Muscle layer of colon (tissue), 2 donors: ENCODE data around the gene MAP2K5.

Experiments used
- H3K27ac ChIP-seq: one replicate; pipeline ENCODE4 v1.7.0; 2013; ENCODE audit warnings: low read depth, mild to moderate bottlenecking, low read length, moderate library complexity
- H3K27me3 ChIP-seq, 2 donors: one replicate each; pipeline ENCODE4 v1.7.0; 2013; ENCODE audit warnings: low read length in 2 of 2, mild to moderate bottlenecking in 2 of 2; ENCODE audit not compliant: insufficient read depth in 2 of 2, control insufficient read depth in 1 of 2
- H3K36me3 ChIP-seq: one replicate; pipeline ENCODE4 v1.7.0; 2013; ENCODE audit warnings: mild to moderate bottlenecking, low read length; ENCODE audit not compliant: insufficient read depth
- H3K4me1 ChIP-seq: one replicate; pipeline ENCODE4 v1.7.0; 2013; ENCODE audit warnings: mild to moderate bottlenecking, low read length; ENCODE audit not compliant: insufficient read depth
- H3K4me3 ChIP-seq, 2 donors: one replicate each; pipeline ENCODE4 v1.7.0; 2013; ENCODE audit warnings: low read length in 2 of 2, low read depth in 1 of 2, mild to moderate bottlenecking in 1 of 2, moderate library complexity in 1 of 2
- H3K9ac ChIP-seq: one replicate; pipeline ENCODE4 v1.7.0; 2013; ENCODE audit warnings: low read length
- H3K9me3 ChIP-seq: one replicate; pipeline ENCODE4 v1.7.0; 2013; ENCODE audit warnings: mild to moderate bottlenecking, low read length
- donor health status: abdominal sarcoma.
- donor health status: Adenocarcinoma of cecum.

MAP2K5 gene

GRCh38 chr15:67820122-67820991, 277.9 kb downstream of the MAP2K5 start:
- peaks cover 10% of the 10 kb centered on the region for H3K4me1 ChIP-seq
- H3K9me3 ChIP-seq = no peaks in the 10 kb centered on the region
- no peak overlapping the region for H3K27ac ChIP-seq
- no peaks in the 10 kb centered on the region for H3K36me3 ChIP-seq
- H3K4me3 ChIP-seq = no peak overlapping the region
- H3K9ac ChIP-seq = no peak overlapping the region
- peaks cover 49 to 60% of the 10 kb centered on the region in 2 donors for H3K27me3 ChIP-seq

GRCh38 chr15:67820992-67821783, 278.7 kb downstream of the MAP2K5 start:
- Histone ChIP-seq H3K9ac (no peak overlapping the region), H3K27me3 (peaks cover 57 to 68% of the 10 kb centered on the region in 2 donors), H3K36me3 (no peaks in the 10 kb centered on the region), H3K9me3 (no peaks in the 10 kb centered on the region), H3K4me3 (no peak overlapping the region), H3K27ac (no peak overlapping the region), H3K4me1 (peaks cover 16% of the 10 kb centered on the region)

DNA sequence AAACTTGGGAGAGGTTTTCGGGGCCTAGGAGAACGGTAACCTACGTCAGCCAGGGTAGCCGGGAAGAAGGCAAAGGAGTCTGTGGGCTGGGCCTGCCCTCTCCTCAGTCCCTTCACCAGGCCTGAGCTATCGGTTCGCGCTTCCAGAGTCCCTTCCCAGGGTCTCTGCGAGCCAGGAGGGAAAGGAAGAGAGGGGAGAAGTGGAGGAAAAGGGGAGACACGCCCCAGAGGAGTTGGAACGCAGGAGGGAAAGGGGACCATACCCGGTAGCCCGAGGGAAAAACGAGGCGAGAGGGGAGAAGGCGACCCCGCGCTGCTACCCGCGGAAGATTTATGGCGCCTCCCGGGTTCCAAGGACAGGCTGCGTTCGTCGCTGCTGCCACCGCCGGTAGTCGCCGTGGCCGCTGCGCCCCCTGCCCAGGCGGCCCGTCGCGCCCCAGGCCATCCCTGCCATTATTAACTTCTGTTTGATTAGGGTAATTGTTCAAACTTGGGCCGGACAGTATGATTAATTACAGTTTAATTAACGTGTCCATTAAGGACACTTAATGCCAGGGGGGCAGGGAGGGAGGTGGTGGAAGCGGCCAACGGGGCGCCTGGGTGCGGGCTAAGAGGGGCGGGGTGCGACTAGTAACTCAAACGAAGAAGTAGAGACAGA, 279.4 kb downstream of the MAP2K5 start:
- Histone ChIP-seq H3K27me3 (peaks cover 60 to 75% of the 10 kb centered on the region in 2 donors), H3K9me3 (no peaks in the 10 kb centered on the region), H3K4me3 (no peak overlapping the region), H3K4me1 (peaks cover 16% of the 10 kb centered on the region), H3K27ac (no peak overlapping the region), H3K9ac (no peak overlapping the region), H3K36me3 (no peaks in the 10 kb centered on the region)

- H3K27ac ChIP-seq = no peak overlapping the region
- no peak overlapping the region for H3K9ac ChIP-seq
- H3K4me1 ChIP-seq = peaks cover 16% of the 10 kb centered on the region
- H3K9me3 ChIP-seq = no peaks in the 10 kb centered on the region
- H3K27me3 ChIP-seq = peaks cover 60 to 83% of the 10 kb centered on the region in 2 donors
- H3K4me3 ChIP-seq = no peak overlapping the region
- no peaks in the 10 kb centered on the region for H3K36me3 ChIP-seq
Observed at GRCh38 chr15:67822537-67823313, 280.2 kb downstream of the MAP2K5 start.

DNA sequence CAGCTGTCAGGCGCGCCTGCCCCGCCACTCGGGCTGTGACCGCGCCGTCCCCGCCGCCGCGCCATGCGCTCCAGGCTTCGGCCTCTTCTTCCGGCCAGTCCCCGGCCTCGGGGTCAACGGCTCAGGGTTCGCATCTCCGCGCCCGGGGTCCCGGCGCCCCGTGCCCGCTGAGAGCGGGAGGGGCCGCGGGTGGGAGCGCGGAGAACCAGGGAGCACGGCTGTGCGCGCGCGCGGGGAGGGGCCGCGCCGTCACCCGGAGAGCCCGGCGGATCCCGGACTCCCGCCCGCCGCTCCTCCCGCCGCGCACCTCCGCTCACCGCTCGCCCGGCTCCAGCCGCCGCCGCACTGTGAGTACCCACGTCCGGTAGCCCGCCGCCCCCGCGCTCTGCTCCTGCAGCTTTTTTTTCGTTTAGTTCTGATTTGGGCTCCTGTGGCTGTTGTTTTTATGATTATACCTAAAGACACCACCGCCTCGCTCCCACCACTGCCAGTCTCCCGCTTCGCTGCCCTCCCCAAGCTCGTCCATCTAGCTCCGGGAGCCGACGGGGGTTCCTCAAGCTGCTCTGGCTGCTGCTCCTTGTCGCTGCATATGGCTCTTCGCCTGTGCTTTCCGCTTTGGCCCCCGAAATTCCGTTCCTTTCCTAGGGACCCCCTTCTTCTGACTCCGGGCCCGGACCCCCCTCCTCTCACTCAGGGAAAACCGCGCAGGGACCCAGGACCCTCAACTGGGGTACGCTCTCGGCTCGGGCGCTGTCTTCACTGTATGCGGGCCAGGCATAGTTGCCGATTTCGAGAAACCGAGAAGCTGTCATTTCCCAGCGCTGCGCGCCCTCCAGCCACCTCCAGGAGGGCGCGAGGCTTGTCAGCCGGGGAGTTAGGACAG, 281.1 kb downstream of the MAP2K5 start:
- no peak overlapping the region for H3K9ac ChIP-seq
- H3K4me3 ChIP-seq = no peak overlapping the region
- H3K4me1 ChIP-seq = peaks cover 16% of the 10 kb centered on the region
- H3K9me3 ChIP-seq = no peaks in the 10 kb centered on the region
- no peaks in the 10 kb centered on the region for H3K36me3 ChIP-seq
- peaks cover 61 to 92% of the 10 kb centered on the region in 2 donors for H3K27me3 ChIP-seq
- H3K27ac ChIP-seq = no peak overlapping the region

- Histone ChIP-seq H3K9me3 (no peaks in the 10 kb centered on the region), H3K9ac (no peak overlapping the region), H3K4me1 (peaks cover 16% of the 10 kb centered on the region), H3K36me3 (no peaks in the 10 kb centered on the region), H3K4me3 (no peak overlapping the region), H3K27ac (no peak overlapping the region), H3K27me3 (peaks cover 66 to 97% of the 10 kb centered on the region in 2 donors)
Observed at GRCh38 chr15:67824197-67824968, 281.9 kb downstream of the MAP2K5 start.

DNA sequence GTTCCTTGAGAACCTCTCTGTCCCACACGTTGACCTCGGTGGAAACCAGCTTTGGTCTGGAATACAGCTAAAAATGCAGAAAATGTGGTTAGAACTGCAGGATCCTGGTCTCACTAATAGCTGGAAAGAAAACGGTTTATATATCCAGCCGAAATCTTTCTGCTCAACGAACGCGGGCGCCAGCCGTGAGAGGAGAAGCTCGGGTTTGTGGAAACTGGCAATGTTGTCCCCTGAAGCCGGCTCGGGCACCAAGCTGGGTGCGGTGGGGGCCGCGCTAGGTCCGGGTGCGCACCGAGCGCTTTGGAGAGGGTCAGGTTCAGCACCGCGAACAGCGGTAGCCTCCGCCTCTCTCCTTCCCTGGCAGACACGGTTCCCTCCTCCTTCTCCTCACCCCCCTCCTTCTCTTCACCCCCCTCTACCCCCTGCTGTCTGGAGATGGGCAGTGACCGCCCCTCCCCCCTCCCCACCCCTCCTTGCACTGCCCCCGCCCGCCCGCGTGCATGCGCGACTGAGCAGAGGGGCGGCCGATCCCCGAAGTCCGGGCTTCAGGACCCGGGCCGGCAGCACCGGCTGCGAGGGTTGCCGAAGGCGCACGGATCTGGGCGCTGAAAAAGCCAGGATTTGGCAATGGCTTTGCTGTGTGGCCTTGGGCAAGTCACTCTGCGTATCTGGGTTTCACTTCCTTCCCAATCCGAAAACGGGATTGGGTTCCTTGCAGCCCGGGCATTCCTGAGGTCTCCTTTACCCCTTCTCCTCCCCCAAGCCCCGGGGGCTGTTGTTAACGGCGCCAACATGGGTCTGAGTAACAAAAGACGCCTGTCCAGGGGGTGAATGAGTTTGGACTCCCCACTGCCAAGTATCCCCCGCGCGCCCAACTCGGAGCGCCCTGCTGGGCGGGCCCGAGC, 282.7 kb downstream of the MAP2K5 start, which contains the start of gene SKOR1:
Gene SKOR1, plus strand, starts transcription at position 534 of the 905 bp plus-strand sequence. Its CDS starts 94 bp downstream, at position 628.
- Histone ChIP-seq H3K4me3 (peak within 1 kb of the TSS in 1 of 2 donors; percentile 31), H3K9ac (no peak within 1 kb of the TSS), H3K27ac (no peak within 1 kb of the TSS), H3K9me3 (no peaks in the 10 kb centered on the region), H3K36me3 (no peaks in the 10 kb centered on the region), H3K4me1 (peaks cover 16% of the 10 kb centered on the region), H3K27me3 (peaks cover 61 to 97% of the 10 kb centered on the region in 2 donors)

DNA sequence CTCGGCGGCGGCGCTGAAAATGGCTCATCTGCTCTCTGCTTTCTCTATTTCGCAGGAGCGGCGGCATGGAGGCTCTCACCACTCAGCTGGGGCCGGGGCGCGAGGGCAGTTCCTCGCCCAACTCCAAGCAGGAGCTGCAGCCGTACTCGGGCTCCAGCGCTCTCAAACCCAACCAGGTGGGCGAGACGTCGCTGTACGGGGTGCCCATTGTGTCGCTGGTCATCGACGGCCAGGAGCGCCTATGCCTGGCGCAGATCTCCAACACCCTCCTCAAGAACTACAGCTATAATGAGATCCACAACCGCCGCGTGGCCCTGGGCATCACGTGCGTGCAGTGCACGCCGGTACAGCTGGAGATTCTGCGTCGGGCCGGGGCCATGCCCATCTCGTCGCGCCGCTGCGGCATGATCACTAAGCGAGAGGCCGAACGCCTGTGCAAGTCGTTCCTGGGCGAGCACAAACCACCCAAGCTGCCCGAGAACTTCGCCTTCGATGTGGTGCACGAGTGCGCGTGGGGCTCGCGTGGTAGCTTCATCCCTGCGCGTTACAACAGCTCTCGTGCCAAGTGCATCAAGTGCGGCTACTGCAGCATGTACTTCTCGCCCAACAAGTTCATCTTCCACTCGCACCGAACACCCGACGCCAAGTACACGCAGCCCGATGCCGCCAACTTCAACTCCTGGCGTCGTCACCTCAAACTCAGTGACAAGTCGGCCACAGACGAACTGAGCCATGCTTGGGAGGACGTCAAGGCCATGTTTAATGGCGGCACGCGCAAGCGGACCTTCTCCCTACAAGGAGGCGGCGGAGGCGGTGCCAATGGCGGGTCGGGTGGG, 283.6 kb downstream of the MAP2K5 start:
- Histone ChIP-seq H3K27me3 (peaks cover 64 to 97% of the 10 kb centered on the region in 2 donors), H3K36me3 (no peaks in the 10 kb centered on the region), H3K27ac (no peak overlapping the region), H3K9me3 (no peaks in the 10 kb centered on the region), H3K4me1 (peaks cover 11% of the 10 kb centered on the region), H3K9ac (no peak overlapping the region), H3K4me3 (peak overlapping the region in 1 of 2 donors; percentile 31)
